HG02610 (cell line): ENCODE results near the gene MFRP.

ENCODE experiments used
- ATAC-seq: cut with Tn5 transposase; IDR thresholded peaks from one replicate; pipeline ENCODE4 v1.9.1; 2021; ENCODE audit warnings: mild to moderate bottlenecking, moderate library complexity; ENCODE audit not compliant: unreplicated experiment

Gene MFRP

DNA sequence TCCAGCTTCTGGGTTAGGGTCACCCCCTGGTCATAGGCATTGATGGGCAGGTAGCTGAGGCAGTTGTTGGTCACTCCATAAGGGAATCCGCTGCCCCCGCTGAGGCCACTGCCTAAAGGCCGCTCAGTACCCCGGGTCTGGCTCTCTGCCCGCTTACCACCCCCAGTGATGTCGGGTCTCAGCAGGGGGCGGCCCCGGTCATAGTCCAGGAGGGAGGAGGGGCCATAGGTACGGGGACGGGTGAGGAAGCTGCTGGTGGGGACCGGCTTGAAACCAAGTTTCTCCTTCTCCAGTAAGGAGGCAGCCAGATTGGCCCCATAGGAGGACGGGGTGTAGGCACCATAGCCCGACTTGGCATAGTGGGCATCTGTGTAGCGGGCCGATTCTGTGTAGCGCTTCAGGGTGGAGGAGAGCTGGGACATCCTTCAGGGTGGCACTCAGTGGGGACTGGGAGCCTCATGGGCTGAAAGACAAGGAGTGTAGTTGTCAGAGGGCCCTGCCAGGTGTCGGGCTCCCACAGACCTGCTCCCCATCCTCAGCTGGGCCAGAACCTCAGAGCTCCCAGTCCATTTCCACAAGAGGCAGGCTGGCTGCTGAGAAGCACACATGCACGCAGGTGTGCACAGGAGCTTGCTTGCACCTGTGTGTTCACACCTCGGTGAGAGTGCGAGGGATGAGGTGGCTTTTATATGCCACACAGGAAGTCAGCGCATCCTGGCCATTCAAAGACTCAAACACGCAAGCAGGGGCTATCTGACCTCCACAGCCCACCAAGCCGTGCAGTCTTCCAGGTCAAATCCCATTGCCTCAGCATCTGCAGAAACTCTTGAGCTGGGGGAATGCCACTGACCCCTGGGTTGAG is 26.8 kb upstream of the MFRP start:
- ATAC-seq: no peak

DNA sequence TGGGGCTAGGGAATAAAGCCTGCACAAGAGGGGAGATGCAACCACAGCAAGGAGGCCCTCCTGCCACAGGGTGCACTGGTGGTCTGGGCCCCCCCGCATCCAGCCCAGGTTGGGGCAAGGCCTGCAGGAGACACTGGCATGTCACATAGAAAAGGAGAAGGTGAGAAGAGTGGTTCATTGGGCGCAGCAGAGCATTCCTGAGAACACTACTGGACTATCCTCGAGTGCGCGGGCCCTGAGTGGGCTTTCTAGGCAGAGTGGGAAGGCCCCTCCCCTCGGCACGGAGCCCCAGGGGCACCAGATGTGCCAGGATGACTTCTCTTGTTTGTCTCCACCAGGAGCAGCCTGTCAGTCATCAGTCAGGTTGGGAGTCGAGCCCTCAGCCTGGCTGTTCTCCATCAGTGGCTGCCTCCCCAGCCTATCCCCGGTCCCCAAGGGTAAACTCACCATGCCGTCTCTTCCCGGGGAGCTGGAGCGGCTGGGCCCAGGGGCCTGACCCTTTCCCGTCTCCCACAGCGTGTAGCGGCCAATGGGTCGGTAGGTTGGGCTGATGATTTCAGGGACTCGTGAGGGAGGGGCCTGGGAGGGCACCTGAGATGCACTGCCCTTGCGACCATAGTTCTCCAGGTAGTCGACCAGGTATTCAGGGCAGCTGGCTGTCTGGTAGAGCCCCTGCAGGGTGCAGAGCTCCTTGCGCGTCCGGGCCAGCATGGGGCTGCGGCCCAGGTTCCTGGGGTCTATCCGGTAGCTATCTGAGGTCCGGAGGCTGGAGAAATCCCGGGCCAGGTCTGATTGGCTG is 26.0 kb upstream of the MFRP start:
- no peak for ATAC-seq

- ATAC-seq: no peak
These were observed 25.3 kb upstream of the MFRP start for GRCh38 chr11:119371778-119372182.

DNA sequence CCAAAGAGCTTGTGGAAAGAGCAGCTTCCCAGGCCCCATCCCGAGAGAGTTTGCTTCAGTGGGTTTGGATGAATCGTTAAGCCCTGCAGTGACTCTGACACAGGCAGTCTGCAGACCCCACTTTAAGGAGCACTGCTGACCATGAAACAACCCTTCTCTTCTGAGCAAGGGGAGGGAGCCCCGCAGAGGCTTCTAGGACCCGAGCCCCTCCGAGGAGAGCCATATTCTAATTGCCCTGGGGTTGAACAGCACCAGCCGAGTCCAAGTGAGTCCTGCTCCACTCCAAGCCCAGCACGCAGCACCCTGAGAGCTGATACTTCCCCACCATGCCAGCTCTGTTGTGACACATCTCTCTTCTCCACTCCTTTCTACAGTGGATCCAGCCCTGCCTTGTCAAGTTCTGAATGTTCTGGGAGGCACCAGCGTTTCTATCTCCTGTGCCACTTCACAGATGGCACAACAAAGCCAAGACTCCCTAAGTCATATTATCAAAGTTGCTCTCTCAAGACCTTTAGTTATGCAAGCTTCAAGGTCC is 24.6 kb upstream of the MFRP start:
- ATAC-seq: no peak

GRCh38 chr11:119370486-119371046 is 24.1 kb upstream of the MFRP start:
- ATAC-seq: no peak

GRCh38 chr11:119369132-119369925 is 22.8 kb upstream of the MFRP start:
- no peak for ATAC-seq

DNA sequence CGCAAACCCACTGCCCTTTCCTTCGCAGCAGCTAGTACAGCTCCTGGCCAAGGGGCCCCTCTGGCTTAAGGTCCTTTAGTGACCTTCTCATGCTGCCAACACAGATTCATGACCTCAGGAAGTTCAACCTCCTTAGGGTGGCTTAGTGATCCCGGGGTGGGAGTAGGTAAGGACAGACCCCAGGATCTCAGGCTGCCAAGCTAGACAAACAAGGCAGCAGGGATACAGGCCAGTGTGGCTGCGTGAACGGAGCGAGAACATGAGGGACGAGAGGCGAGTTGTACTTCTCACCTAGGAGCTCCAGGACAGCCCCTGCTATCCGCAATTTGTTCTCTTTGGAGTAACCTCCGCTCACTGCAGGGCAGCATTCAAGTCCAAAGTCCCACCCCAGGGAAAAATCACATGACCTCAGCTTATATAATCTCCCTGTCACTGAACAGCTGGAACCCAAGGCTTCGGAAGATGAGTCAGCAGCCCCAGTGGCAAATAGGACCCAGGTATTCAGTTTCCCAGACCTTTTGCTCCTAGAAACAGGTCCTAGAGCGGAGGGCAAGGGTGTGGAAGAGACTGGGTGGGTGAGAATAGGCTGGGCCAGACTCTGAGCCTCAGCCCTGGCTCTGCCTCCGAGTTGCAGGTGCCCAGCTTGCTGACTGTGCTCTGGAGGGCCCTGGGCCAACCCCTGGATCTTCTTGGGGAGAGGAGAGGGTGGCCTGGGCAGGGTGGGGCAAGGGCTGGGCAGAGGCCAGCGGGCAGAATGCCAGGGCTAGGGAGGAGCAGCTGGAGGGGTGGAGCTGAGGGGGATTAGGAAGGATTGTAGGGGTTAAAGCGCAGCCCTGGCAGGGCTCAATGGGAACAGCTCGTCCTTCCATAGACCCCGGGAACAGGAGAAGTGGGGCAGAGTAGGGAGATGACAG is 21.9 kb upstream of the MFRP start:
- no peak for ATAC-seq

DNA sequence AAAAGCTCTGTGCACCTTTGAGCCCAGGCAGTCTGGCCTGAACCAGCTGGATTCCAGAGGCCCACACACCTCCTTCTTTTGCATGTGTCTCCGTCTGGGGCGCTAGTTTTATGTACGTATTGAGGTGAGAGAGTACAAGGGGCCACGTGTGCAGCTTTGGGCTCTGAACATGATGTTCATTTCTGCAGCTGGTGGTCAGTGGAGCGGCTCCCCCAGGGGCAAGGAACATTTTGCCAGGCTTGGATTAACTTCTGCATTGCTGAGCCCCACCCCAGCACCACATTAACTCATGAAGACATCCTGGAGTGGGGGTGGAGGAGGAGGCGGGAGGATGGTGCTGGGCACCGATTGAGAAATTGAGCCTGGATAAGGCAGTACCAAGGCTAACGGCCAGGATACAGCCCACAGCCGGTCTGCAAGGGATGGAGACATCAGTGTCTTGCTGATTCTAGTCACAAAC is 21.2 kb upstream of the MFRP start:
- ATAC-seq: no peak

DNA sequence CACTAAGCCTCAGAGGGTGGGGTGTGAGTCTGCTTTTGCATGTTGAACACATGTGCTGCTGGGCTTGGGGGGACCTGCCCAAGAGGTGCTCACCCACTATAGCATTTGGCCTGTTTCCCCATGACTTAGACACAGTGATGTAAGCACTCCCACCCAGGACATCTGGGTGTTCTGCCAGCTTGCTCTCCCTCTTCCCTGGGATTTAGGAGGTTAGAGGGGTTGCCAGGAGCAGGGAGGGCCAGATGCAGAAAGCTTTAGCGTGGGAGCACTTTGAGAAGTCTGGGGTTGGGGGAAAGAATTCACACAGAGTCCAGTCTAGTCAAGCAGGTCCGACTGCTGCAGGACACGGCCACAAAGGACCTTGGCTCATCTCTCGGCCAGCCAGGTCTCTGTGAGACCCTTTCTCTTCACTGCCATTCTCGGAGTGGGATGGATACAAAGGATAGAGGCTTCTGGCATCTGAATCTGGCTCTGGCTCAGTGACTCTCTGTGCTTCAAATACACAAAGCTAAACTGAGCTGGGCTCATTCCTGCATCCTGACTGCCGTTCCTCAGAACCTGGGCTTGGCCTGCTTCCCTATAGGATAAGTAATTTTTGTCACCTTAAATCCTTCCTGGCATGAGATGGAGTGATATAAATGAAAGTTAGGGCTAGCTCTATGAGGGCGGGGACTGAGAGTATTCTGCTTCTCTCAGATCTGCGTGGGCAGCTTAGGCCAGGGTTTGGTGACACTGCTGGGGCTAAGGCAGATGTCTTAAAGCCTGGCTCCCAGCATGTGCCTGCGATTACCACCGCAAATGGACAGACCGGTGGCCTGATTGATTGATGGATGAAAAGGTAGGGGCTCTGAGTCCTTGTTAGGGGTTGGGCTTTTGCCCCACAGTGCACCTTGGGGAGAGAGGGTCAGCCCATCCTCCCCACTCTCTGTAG is 20.4 kb upstream of the MFRP start:
- ATAC-seq: no peak

- no peak for ATAC-seq
These were observed 18.6 kb upstream of the MFRP start for GRCh38 chr11:119365071-119365591.

DNA sequence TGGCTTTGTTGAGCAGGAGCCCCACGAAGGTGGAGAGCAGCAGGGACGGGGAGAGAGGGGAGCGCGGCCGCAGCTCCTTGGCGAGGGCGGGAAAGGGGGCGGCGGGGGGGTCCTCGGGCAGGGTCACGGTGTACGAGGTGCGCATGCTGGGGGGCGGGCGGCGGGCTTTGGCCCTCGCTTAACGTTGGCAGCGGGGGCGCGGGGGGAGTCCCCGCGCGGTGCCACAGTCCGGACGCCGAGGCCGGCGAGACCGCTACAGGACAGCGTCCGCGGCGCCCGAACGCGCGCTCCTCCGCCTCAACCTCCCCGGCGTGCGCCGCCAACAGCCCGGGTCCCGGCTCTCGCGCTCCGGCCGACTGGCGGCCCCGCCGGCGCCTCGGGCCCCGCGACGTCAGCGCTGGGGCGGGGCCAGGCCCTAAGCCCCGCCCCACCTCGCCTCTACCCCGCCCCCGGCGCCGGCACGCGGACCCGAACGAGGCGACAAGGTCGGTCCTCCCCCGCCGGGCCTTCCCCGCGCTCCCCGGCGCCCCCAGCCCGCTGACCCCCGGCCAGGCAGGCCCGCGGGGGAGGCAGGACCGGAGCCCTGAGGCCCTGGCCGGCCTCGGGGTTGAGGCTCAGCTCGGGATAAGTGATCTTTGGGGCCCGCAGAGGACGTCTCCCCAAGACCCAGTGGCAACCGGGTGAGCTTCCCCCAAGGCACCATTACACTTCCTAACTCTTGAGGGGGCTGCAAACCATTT is 17.5 kb upstream of the MFRP start:
- no peak for ATAC-seq

DNA sequence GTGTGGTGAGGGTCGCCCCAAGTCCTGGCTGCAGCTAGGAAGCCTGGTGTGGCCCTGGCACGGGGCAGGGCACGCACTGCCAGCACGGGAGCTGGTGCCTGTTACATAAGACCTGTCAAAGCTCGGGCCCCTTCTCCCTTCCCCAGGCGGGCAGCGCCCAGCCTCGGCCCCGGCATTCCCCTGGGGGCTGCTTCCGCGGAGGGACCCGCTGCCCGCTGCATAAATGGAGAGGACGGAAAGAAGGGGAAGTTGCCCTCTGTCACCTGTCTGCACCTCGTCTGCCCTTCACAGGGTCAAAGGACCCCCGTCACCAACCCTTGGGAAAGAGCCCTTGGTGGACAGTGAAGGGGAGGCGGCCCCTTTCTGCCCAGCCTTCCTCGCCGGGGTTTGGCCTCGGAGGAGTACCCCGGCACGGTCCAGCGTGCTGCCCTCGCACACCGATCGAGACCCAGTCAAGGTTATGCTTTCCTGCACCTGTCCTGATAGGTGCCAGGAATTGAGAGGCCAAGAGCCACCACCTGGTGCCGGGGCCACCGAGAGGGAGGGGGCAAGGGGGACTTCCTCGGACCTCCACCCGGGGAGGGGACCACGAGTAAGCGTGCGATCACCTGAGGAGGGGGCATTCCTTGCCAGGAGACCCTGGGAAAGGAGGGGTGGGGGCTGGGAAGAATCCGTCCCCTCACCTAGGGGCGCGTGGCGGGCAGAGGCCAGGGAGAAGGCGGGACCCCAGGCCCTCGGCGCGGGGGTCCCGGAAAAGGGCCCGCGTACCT is 16.8 kb upstream of the MFRP start:
- no peak for ATAC-seq

DNA sequence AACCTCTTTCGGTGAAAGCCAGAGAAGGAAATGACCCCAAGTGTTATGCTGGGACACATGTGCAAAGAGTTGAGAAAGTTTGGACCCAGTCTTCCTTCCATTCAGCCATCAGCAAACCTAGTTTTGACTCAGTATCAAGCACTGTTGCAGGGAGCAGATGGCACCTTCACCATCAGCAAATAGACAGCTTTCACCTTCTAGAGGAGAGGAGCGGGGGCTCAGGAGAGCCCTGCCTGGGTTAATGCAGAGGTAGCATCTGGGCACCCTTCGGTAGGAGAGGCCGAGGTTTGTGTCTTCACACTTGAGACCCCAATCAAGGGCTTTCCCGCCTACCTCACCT is 16.2 kb upstream of the MFRP start:
- no peak for ATAC-seq

DNA sequence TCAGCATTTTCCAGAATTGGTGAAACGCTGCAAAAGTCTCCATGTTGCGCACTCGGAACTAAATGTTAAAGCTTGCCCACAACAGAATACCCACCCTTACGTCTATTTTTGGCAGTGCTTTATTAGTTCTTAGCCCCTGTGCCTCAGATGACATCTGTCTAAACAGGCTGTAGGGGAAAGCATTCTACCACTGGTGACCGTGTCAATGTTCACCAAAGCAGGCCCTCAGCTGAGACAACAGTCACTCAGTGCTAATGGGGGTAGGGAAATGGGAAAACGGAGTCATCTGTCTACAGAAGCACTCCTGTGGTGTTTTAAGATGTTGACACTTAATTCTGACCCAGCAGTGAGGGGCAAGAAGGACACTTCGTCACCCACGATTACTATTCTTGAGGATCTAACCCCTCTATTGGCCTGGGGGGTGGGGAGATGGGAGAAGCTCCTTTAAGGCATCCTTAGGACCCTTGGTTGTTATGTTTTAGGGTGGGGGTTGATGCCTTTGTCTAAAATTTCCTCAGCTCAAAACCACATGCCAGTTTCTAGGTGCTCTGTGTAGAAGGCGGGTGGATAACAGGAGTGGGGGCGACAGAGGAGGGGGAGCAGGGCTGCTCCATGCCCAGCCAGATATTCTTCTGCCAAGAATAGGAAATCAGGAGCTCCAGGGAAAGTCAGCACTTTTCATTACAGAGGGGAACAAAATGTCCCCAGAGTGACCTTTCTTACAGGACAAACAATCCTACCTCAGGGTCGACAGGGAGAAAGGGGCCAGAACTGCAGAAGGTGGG is 15.6 kb upstream of the MFRP start:
- ATAC-seq: no peak

DNA sequence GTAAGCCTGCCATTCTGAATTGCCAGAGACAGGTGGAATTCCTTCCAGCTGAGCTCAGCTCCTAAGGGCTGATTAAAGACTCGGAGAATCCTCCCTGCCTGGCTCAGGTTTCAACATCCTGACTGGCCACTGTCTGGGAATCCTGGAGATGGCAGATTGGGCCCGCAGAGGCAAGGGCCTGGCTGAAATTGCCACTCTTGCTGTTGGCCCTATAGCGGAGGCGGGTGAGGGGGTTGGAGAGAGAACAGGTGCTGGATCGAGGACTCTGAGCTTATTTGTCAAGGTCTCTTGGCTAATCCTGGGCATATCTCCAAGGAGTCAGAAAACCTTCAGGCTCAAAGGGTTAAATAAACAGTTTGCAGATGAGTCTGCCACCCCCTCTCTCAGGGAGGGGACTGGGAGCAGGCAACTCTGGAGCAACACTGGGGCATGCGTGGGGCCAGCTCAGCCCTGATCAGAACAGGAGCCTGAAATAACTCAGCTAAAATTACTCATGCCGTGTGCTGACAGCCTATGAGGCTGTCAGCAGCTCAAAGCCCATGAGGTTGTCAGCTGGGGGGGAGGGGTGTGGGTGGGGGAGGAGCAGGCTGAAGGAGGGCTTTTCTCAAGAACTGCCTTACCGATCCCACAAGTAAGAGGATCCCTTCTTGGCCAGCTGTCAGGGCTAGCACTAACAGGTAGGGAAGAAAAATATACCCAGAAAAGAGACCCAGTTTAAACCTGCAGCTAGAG is 14.7 kb upstream of the MFRP start:
- no peak for ATAC-seq
